SH-SY5Y (cell line): ENCODE data around the gene REN.

Experiments used
- GATA2 ChIP-seq: IDR thresholded peaks from 2 replicates; pipeline ENCODE4 v1.6.1; 2011; ENCODE audit warnings: mild to moderate bottlenecking, low read depth, low read length
- GATA3 ChIP-seq: IDR thresholded peaks from 2 replicates; pipeline ENCODE4 v1.6.1; 2011; ENCODE audit warnings: low read depth, mild to moderate bottlenecking, low read length, moderate library complexity

DNA sequence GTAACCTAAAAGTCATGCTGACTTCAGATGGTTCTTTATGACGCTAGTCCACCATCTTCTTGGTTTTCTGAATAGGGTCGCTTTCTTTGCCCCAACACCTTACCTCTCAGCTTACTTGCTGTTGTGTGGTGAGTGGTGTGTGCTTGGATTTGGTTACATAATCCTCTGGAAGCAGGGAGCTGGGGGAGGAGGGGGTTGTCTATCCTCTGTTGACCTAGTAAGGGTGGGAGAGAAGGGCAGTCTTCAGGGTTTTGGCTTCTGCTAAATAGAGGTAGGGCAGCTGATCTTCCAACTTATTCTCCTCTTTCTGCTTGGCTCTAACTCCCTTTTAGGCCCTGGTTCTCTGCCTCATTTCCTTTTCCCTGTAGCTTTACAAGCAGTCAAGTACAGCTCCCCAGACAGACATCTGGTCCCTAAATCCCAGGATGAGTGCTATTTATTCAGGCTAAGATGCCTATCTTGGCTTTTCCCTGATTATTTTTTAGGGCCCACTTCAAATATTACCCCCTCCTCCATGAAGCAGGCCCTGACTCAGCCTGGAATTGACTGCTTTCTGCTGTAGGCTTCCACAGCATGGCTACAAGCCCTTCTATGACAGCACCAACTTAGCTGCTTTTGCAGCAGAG, 6.4 kb upstream of the REN start:
- TF ChIP-seq GATA2 (peak; percentile 43; the same call in 1 of the 2 replicates), GATA3 (no peak)
